RCC 7860 (cell line): ENCODE data around the gene IL34.

ENCODE experiments used
- DNase-seq: peaks from one replicate; pipeline ENCODE4 v3.0.0-alpha.2; 2015; ENCODE audit warnings: low spot score
- FAIRE-seq: peaks from 2 replicates; lab custom pipeline; 2012; peaks lifted over from hg19 to GRCh38; lab: Jason Lieb, UNC

The IL34 gene

DNA sequence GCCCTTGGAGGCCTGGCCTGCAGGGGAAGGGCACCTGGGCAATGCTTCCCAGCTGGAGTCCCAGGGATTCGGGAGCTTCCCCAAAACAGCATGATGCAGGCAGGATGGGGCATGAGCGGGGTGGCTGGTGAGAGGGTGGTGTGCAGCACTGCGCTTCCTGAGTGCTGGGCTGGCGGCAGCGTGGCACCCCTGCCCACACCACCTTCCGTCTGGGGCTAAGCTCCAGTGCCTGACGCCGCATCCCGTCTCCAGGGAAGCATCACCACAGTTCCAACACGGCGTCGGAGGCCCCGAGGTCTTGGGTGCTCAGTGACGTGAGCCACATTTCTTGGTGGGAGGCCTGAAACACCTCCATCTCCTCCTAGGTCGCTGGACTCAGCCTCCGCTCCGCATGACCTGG is 53.3 kb downstream of the IL34 start:
- FAIRE-seq, result no peak
- DNase-seq, result no peak

DNA sequence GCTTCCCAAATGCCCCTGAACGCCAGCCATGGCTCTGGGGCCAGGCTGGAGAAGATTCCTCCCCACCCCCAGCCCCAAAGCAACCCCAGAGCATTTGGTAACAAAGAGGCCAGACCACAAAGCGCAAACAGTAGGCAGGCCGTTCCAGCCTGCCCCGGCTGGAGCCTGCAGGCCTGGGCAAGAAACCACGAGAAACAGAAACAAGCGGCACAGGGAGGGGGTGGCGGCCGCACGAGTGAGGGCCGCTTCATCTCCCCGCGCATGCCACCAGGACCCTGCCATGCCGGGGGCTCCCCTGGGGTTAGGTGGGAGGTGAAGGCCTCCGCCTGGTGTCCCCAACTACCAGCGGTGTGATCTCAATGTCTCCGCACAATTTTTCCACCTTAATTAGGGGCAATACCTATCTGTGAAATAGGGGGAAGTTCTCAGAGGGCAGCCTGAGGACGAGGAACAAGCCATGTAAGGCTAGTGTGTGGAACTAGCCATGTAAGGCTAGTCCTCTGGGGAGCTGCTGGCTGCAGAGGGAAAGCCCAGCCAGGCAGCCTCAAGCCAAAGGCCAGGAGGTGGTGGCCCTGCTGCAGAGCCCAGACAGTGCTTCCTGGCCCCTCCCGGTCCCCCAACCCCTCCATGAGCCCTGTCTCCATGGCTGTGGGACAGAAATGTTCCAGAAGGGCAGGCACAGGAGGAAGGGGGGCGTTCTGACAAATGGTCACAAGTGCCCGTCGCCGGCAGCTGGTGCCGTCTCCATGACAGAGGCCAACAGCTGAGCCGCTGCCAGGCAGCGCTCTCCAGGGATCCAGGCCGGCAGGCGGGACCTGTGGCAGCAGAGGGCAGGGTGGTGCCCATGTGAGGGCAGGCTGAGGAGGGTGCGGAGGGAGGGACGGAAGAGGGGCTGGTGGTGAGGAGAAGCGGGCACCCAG is 54.0 kb downstream of the IL34 start:
- no peak for FAIRE-seq
- DNase-seq, result no peak

DNA sequence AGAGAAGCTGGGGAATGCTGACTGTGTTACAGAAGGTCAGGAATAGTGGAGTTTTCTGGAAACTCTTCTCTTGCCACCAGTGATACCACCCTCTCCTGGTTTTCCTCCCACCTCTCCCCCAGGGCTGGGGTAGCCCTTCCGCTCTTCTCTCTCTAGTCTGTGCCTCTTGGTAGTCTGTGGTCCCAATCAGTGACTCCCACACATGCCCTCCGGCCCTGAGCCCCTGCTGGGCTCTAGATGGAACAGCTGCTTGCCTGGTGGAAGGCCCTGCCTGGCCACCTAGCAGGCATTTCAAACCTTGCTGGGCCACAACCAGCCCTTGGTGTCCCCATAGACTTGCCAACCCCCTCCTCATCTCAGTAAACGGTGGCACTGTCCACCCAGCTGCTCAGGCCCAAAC is 54.7 kb downstream of the IL34 start:
- FAIRE-seq (no peak), DNase-seq (no peak)

DNA sequence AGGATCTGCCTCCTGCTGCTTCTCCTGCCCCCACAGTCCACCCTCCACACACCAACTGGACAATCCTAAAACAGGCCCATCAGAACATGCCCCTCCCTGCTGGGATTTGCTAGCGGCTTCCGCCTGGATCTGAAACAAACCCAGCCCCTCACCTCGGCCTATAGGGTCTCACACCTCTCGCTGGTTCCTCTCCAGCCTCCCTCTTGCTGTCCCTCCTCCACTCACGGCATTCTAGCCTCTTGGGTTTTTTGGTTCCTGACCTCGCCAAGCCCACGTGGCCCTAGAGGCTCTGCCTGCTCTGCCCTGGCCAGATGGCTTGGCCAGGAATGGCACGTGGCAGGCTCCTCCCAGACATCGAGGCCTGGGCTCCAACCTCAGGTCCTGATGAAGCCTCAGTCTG is 55.2 kb downstream of the IL34 start:
- FAIRE-seq (no peak), DNase-seq (no peak)

DNA sequence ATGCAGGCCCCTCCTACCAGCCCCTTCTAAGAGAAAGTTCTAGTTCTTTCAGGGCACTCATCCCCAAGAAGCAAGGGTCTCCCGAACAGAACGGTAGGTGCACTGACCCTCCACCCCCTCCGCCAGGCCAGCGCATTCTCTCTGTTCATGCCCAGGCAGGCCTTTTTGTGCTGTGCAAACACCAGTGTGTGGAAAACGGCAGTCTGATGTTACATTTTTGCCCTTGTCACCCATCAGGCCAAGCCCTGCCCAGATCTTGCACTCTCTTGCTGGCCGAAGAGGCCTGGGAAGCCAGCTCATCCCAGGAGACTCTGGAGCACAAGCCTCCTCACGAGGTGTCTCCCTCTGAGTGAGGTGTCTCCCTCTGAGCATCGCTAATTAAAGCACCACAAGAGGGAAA is 55.6 kb downstream of the IL34 start:
- FAIRE-seq, result no peak

DNA sequence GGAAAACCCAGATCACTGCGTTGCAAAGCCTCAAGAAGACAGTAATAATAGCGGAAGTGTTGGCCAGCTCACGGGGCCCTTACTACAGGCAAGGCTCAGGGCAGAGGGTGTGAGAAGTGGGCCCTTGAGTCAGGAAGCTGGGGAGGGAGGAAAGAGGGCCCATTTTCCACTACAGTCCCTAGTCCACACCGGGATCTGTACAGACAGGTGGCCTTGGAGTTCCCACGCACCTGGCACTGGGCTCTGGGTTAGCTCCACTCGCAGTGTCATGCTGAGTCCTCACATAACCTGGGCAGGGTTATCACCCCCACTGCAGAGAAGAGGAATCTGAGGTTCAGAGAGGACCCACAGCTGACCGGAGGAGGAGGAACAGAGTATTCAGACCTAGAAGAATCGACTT is 56.3 kb downstream of the IL34 start:
- DNase-seq (no peak), FAIRE-seq (no peak)

More for the DNA sequence above, 55.6 kb downstream of the IL34 start:
- DNase-seq, result no peak

DNA sequence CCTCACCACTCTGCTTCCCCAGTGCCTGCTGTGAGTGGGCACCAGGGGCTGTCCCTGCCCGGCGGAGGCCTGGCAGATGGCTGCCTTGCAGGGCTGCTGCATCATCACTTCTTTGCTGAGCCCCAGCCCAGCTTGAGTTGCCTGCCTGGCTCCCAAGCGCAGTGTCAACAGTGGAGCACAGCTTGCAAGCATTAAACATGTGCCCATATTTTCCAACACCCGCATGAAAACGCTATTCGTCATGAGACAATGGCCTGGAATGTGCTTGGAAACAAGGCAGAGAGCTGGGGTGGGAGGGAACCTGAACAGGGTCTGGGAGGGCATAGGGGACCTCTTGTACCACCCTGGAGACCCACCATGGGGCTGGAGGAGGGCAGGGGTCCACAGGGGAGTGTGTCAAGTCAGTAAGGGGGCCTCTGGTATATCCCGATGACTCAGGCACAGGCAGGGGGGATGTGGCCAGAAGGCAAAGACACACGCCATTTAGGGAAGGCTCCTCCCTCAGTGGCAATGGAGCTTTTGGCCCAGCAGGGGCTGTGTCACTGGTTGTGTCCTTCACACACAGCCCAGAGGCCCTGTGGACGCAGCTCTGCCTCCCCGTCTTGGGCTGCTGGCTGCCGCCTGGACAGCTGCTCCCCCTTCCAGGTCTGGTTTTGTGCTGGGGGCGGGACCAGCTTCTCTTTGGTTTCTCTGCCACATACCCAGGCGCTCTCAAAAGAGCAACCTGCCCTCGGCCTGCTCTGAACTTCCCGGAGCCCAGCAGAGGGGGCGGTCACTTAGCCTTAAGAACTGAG is 56.9 kb downstream of the IL34 start:
- FAIRE-seq (no peak), DNase-seq (no peak)

DNA sequence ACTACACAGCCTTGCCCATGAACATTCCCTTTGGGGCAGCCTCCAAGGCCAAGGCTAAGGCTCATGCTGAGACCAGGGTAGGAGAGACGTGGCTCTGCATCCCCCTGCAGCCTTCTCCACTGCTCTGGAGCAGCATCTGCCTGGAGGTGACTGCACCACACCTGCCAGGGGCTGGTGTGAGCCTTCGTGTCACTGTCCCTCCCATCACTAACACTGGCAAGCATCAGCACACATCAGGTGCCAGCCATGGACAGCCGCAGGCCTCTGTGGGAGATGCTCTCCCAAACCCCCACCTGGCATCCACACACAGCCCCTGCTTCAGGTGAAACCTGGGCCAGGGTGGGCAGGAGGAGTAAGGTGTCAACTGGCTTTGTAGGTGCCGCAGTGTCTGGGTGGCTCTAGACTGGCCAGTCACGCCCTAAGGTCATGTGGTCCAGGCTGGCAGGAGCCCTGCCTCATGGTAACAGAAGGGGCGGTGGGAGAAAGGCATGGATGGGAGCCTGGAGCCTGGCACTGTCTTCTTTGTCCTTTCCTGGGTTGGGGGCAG is 57.5 kb downstream of the IL34 start:
- DNase-seq, result no peak
- FAIRE-seq, result no peak

DNA sequence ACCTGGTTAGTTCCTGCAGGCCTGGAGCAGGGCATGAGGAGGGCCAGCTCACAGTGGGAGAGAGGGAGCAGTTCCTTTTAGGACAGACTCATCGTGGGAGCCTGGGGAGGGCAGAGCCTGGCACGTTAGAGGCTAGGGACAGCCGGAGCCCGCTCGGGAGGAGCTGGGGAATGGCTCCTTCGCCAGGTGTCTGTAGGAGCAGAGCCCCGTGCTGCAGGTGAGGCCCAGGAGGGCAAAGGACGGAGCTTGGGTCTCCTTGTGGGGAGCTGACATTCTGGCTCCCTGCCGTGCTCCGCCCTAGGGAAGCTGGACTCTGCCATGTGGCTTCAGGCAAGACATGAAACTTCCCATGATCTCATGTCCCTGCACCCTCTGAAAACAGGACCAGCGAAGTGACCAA is 58.2 kb downstream of the IL34 start:
- DNase-seq (no peak), FAIRE-seq (no peak)

DNA sequence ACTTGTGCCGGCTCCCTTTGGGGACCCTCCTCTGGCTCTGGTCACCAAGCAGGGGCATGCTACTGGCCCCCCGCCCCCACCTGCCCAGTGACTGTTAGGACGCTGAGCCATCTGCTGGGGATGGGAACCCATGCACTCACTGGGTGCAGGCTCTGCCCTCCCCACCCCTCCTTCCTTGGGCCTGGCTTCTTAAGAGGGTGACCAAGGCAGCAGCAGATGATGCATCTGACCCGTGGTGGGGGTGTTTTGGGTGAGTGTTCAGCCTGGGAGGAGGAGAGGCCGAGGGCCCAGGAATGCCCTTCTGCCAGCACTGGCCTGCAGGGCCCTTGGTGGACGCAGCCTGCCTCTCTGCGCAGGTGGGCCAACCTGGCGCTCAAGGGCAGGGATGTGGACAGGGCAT is 58.7 kb downstream of the IL34 start:
- FAIRE-seq (no peak), DNase-seq (no peak)

DNA sequence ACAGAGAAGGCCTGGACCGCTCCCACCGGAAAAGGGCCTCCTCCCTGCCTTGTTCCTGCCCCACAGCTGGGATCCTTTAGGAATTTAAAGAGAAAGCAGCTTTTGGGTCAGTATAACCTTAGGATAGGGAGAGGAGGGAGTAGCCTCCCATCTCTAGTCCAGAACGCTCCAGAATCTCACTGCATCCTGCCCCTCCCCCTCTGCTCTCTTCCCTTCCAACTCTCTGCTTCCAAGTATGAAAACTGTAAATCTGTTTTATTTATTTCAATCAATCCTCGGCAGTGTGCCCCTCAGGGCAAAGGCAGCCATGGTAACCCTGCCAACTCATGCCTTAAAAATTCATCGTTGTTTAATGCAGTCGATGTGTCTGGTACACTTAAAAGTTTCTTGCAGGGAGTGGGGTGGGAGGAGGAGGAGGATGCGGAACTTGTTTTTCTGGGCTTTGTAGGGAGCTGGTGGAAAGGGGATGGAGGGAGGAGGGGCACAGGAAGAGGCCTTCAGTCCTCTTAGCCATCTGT is 60.6 kb downstream of the IL34 start:
- peak; percentile 22 for DNase-seq

DNA sequence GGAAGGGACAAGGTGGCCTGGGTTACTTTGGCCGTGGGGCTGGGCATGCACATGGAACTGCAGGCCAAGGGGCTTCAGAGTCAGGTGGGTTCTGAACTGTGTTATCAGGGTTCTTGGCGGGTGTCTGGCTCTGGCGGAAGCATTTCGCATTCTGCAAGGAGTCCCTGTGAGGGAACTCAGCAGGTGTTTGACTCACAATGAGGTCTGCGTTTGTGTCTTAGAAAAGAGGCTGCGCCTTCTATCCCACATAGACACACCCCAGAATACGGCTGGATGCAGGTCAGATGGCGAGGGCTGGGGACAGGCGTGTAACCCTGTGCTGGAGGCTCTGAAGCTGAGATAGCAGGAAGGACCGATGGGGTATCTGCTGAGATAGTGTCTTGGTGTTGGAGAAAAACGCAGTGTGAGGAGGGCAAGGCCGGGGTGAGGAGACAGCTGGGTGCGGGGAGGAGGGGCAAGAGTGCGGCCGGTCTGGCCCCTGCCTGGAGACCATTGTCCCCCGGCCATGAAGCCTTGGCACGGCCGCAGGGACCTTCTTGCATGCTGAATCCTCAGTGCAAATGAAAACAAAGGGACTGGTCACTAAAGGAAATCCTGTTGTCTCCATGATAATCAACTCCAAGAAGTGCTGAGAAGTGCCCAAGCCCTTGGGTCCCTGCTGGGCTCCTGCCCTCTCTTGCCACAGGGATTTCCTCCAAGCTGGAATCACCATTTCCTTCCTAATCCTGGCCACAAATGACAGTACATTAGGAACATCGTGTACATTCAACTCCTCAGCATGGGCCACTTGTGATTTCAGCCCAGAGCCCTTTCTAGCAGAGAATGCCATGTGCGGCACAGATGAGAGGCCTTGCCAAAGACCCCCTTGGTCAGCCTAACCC is 62.2 kb downstream of the IL34 start:
- DNase-seq (no peak), FAIRE-seq (no peak)

More for the DNA sequence above, 60.6 kb downstream of the IL34 start:
- no peak for FAIRE-seq

DNA sequence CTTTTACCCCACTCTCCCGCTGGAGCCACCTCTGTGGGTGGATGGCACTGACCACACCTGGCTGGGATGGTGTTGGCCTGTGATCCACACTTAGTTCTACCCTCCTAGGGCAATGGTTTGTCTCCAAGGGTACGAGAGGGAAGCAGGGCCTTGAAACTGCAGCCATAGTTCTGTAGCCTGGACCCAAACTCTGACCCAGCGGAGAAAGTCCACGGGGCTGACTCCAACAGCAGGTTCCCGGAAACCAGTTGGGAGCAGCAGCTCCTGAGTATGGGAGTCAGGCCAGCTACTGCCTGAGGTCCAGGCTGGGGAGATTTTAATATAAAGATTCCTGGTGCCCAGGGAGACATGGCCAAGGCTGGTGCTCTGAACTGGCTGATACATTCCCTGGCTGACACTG is 63.1 kb downstream of the IL34 start:
- FAIRE-seq (no peak), DNase-seq (no peak)

DNA sequence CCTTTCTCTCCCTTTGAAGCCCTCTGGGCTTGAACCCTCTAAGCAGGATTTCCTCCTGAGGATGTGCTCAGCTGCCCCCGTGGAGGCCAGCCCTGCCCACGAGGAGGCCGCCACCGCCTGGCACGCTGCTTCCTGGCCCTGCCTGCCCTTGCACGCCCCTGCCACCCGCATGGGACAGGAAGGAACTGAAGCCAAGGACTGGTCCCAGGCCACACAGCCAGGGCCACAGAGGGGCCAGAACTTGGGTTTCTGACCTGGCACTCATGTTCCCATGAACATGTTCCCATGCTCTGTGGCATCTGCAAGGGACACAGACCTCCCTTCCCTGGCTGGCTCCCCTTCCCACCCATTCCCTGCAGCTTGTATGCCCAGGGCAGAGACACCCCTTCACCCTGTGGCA is 63.6 kb downstream of the IL34 start:
- DNase-seq (no peak), FAIRE-seq (no peak)
